ENCODE data around the gene IL3RA. TPM values are rescaled to one million over a fixed set of nuclear protein-coding genes. Genes with fewer than 3 reads are reported as not detected.
A peak's percentile ranks its signal among the peaks of the same experiment; 100 is the strongest.

IL3RA gene
- total RNA-seq, 2 experiments from 2014 or later, result not detected

GRCh38 chrX:1322393-1322792 is 14.2 kb upstream of the IL3RA start:
- H4K20me1 ChIP-seq (ENCODE audit: insufficient read depth, low read length), result no peaks in the 10 kb centered on the region
- no TSS peak for BruUV-seq (replicated peaks)
- H3K9me3 ChIP-seq (ENCODE audit: low read length), result no peaks in the 10 kb centered on the region
- ChIA-PET POLR2A (no interaction called here), CTCF (ENCODE audit: unreplicated experiment) (no interaction called here)
- H3K4me2 ChIP-seq (ENCODE audit: low read length), result no peak overlapping the region
- no peaks in the 10 kb centered on the region for H3K79me2 ChIP-seq (ENCODE audit: insufficient read depth, low read depth, low read length)
- TF ChIP-seq CTCF (conservative IDR thresholded peaks at IDR 0.05; ENCODE audit: low read length), result no peak
- no peak for TF ChIP-seq EZH2phosphoT487 (IDR thresholded peaks at IDR 0.05; ENCODE audit: borderline replicate concordance, low read depth, low read length)
- DNase-seq (ENCODE audit: low spot score), result no peak
- H3K9me2 ChIP-seq (ENCODE audit: insufficient read depth, low read length), result no peaks in the 10 kb centered on the region
- no peak overlapping the region for H3K4me3 ChIP-seq (ENCODE audit: low read depth, low read length, poor library complexity, severe bottlenecking)
- no peak overlapping the region for H3K27ac ChIP-seq (ENCODE audit: low read depth, low read length, poor library complexity, severe bottlenecking)
- no peak overlapping the region for H2AFZ ChIP-seq (ENCODE audit: low read length)
- H3K36me3 ChIP-seq (ENCODE audit: insufficient read depth, low read length), result no peaks in the 10 kb centered on the region
- H3K4me1 ChIP-seq (ENCODE audit: insufficient read depth, low read length, poor library complexity, severe bottlenecking), result no peaks in the 10 kb centered on the region
- intact Hi-C loops (cut with micrococcal nuclease; ENCODE audit: unreplicated experiment), result loop anchor here (2.0 kb wide), 1 partner anchor 70 kb away; the partner anchor contains the start of gene SLC25A6

DNA sequence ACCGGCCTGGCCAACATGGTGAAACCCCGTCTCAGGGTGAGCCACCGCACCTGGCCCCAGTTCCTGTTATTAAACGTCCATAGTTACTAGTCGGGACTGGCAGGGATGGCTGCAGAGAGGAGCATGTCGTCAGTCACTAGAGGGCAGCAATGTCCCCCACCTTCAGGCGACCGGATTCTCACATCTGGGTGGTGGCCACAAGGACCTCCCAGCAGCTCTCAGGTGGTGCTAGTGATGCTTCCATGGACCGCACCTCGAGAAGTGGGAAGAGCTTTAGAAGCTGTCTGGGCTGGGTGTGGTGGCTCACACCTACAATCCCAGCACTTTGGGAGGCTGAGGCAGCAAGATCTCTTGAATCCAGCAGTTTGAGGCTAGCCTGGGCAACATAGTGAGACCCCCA is 13.3 kb upstream of the IL3RA start:
- peak; percentile 74 for TF ChIP-seq CTCF (conservative IDR thresholded peaks at IDR 0.05; ENCODE audit: low read length)
- TF ChIP-seq EZH2phosphoT487 (IDR thresholded peaks at IDR 0.05; ENCODE audit: borderline replicate concordance, low read depth, low read length), result no peak
- Histone ChIP-seq H3K4me3 (ENCODE audit: low read depth, low read length, poor library complexity, severe bottlenecking) (no peak overlapping the region), H3K36me3 (ENCODE audit: insufficient read depth, low read length) (no peaks in the 10 kb centered on the region), H3K4me2 (ENCODE audit: low read length) (no peak overlapping the region), H3K79me2 (ENCODE audit: insufficient read depth, low read depth, low read length) (no peaks in the 10 kb centered on the region), H2AFZ (ENCODE audit: low read length) (no peak overlapping the region), H3K4me1 (ENCODE audit: insufficient read depth, low read length, poor library complexity, severe bottlenecking) (peaks cover 8% of the 10 kb centered on the region), H3K9me2 (ENCODE audit: insufficient read depth, low read length) (no peaks in the 10 kb centered on the region), H4K20me1 (ENCODE audit: insufficient read depth, low read length) (no peaks in the 10 kb centered on the region), H3K27ac (ENCODE audit: low read depth, low read length, poor library complexity, severe bottlenecking) (no peak overlapping the region), H3K9me3 (ENCODE audit: low read length) (no peaks in the 10 kb centered on the region)
- peak; percentile 79 for DNase-seq (ENCODE audit: low spot score)
- intact Hi-C loops (cut with micrococcal nuclease; ENCODE audit: unreplicated experiment), result loop anchor here (1.0 to 2.0 kb wide), 2 partner anchors 69 to 77 kb away; partner anchors contain the start of gene SLC25A6
- ChIA-PET CTCF (ENCODE audit: unreplicated experiment) (no interaction called here), POLR2A (no interaction called here)
- BruUV-seq (replicated peaks), result no TSS peak

- H4K20me1 ChIP-seq (ENCODE audit: insufficient read depth, low read length), result no peaks in the 10 kb centered on the region
- H3K9me3 ChIP-seq (ENCODE audit: low read length), result no peaks in the 10 kb centered on the region
- no peak for TF ChIP-seq CTCF (conservative IDR thresholded peaks at IDR 0.05; ENCODE audit: low read length)
- no peak for TF ChIP-seq EZH2phosphoT487 (IDR thresholded peaks at IDR 0.05; ENCODE audit: borderline replicate concordance, low read depth, low read length)
- H3K79me2 ChIP-seq (ENCODE audit: insufficient read depth, low read depth, low read length), result no peaks in the 10 kb centered on the region
- no peak overlapping the region for H3K4me3 ChIP-seq (ENCODE audit: low read depth, low read length, poor library complexity, severe bottlenecking)
- H2AFZ ChIP-seq (ENCODE audit: low read length), result no peak overlapping the region
- no peak for DNase-seq (ENCODE audit: low spot score)
- H3K27ac ChIP-seq (ENCODE audit: low read depth, low read length, poor library complexity, severe bottlenecking), result no peak overlapping the region
- no peak overlapping the region for H3K4me2 ChIP-seq (ENCODE audit: low read length)
- ChIA-PET CTCF (ENCODE audit: unreplicated experiment) (no interaction called here), POLR2A (no interaction called here)
- no peaks in the 10 kb centered on the region for H3K36me3 ChIP-seq (ENCODE audit: insufficient read depth, low read length)
- H3K9me2 ChIP-seq (ENCODE audit: insufficient read depth, low read length), result no peaks in the 10 kb centered on the region
- peaks cover 31% of the 10 kb centered on the region for H3K4me1 ChIP-seq (ENCODE audit: insufficient read depth, low read length, poor library complexity, severe bottlenecking)
- no TSS peak for BruUV-seq (replicated peaks)
- intact Hi-C loops (cut with micrococcal nuclease; ENCODE audit: unreplicated experiment), result no loop called here
Measured at GRCh38 chrX:1325515-1326116, 11.0 kb upstream of the IL3RA start.

Data from OCI-LY7 (cell line).